NCI-H2227 (cell line): ENCODE data around the gene MAN2A1.
"Not testable (repeated sequence)": the region's sequence is repeated elsewhere in the genome, so short reads cannot be mapped to it uniquely, and the experiment has no call there.

Experiments used
- DNase-seq: peaks from one replicate; lab custom pipeline; 2025; ENCODE audit not compliant: unreplicated experiment; lab: John Stamatoyannopoulos, UW

MAN2A1 gene

DNA sequence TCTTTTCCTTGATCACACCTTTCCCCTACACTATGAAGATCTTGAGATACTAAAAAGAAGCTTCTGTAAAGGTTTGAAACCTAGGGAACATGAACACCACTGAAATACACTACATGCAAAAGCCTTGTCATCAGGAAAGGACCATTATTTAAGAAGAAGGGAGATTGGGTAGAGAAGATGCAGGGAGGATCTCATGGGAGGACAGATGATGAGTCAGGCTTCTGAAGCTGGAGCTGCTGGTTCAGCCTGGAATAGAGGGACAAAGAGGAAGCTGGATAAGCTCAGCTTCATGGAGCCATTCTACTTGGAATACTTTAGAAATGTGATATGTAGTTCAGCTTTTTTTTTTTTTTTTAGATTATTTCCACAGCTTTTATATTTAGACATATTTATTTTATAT lies 169.8 kb downstream of the MAN2A1 start:
- DNase-seq: no peak

- no peak for DNase-seq
These were observed 172.6 kb downstream of the MAN2A1 start for GRCh38 chr5:109862301-109862700.

DNA sequence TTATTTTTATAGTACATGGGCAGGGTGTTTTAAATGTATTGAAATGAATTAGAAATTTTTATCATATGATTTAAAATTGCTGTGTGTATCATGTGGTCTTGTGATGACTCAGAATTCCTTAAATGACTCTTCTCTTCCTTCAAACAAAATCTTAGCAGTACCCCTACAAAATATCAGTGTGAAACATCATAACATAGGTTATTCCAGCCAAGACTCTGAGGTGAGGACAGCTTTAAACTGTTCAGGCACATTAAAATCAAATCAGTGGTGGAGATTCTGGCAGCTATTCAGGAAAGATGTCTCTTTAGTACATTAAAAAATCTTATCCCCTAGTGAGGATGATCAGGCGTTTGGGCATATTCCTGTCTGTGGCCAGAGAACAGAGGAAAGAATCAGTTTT lies 174.0 kb downstream of the MAN2A1 start:
- DNase-seq: no peak

- no peak for DNase-seq
These were observed 175.9 kb downstream of the MAN2A1 start for GRCh38 chr5:109865637-109866036.

- no peak for DNase-seq
These were observed 176.3 kb downstream of the MAN2A1 start for GRCh38 chr5:109866051-109866450.

DNA sequence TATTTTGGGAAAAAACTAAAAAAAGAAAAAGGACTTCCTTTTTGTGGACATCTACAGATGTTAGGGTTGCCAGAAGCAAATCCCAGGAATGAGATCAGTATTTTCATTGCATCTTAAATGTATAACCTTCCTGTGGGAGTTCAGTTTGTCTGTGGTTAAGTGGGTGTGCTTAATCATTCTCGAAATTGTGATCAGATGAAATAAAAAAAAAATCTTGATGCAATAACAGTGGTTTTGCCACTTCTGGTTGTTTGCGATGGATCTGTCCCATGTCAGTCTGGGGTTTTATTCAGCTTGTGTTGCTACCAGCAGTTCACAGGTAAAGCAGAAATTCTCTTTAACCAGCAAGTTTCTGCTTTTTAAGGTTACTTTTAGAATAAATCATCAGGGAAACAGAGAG lies 179.0 kb downstream of the MAN2A1 start:
- no peak for DNase-seq

- no peak for DNase-seq
These were observed 184.0 kb downstream of the MAN2A1 start for GRCh38 chr5:109873687-109874086.

GRCh38 chr5:109874108-109874507 lies 184.4 kb downstream of the MAN2A1 start:
- DNase-seq: no peak

DNA sequence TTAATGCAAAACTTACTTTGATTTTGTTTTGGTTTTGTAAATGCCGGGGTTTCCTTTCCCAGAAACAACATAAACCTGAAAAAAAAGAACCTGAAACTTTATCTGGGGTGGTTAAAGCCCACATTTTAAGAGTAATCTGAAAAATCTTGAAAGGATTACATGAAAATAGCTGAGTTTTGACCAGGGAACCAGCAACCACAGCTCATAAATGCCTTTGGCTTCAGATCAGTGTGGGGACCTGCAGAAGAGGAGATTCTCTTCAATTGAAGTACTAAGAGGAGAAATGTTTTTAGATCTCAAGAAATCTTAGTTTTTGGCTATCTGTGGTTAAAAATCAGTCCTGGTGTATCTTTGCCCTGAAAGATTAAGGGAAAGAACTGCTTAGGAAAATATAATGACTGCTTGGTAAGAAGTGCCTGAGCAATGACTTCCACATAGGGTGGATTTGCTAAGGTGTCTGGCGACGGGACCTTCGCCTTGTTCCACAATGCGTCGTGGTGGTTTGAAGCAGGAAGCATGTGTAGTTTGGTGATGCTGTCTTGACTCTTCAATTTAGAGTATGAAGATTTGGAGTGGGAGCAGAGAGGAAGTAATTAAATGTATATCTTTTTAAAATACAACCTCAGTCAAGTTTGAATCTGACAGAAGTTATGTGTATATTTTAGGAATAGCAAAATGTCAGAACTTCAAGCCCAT lies 186.5 kb downstream of the MAN2A1 start:
- no peak for DNase-seq

- no peak for DNase-seq
These were observed 187.4 kb downstream of the MAN2A1 start for GRCh38 chr5:109876941-109877669.

GRCh38 chr5:109877670-109878045 lies 187.9 kb downstream of the MAN2A1 start:
- DNase-seq: no peak

- DNase-seq: no peak
These were observed 189.2 kb downstream of the MAN2A1 start for GRCh38 chr5:109878887-109879286.

- DNase-seq: no peak
These were observed 191.4 kb downstream of the MAN2A1 start for GRCh38 chr5:109880907-109881685.

- no peak for DNase-seq
These were observed 192.8 kb downstream of the MAN2A1 start for GRCh38 chr5:109882546-109882945.

GRCh38 chr5:109884676-109885075 lies 194.9 kb downstream of the MAN2A1 start:
- no peak for DNase-seq

- no peak for DNase-seq
These were observed 195.5 kb downstream of the MAN2A1 start for GRCh38 chr5:109885205-109885604.

DNA sequence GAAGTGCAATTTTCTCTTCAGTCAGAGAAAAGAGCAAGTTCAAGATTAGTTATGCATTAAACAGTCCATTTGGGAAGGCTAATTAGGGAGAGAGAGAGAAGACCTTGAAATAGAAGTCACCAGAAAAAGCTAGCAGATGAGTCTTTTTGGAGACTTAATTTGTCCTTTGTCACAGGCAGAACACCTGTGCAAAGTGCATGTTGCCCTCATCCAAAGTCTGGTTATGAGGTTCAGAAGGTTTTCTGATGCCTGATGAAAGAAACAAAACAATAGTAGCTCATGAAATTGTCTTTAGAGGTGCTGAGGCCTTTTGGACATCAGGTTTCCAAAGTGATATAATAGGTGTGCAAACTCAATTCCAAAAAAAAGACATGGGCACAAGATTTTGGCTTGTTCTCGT lies 199.3 kb downstream of the MAN2A1 start:
- DNase-seq: no peak

GRCh38 chr5:109893271-109893670 lies 203.5 kb downstream of the MAN2A1 start:
- DNase-seq: not testable (repeated sequence)

- DNase-seq: no peak
These were observed 208.8 kb downstream of the MAN2A1 start for GRCh38 chr5:109898269-109899162.

DNA sequence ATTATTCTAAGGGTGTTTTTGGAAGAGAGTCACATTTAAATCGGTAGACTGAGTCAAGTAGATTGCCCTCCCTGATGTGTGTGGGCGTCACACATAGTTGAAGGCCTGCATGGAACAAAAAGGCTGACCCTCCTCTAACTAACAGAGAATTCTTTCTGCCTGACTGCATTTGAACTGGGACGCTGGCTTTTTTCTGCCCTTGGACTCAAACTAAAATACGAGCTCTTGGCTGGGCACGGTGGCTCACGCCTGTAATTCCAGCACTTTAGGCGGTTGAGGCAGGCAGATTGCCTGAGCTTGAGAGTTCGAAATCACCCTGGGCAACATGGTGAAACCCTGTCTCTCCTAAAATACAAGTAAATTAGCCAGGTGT lies 209.4 kb downstream of the MAN2A1 start:
- DNase-seq: no peak

DNA sequence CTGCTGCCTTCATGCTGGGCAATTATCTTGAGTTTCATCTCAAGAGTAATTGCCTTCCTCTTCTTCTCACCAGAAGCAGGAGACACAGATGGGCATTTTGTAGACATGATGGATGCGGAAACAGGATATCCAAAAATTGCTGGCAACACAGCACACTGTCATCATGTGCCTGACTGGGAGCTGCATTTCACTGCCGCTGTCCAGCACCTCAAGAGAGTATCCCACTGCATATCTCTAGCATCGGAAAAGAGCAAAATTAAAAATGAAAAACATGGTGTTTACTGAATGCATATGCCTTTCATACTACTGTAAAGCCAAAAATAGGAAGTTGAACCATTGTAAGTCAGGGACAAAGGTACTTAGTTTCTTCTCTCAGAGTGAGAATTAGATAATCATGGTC lies 210.7 kb downstream of the MAN2A1 start:
- DNase-seq: no peak
